K562 (cell line): Measurements from ENCODE around the gene MDC1. TPM values are rescaled to one million over a fixed set of nuclear protein-coding genes. Genes with fewer than 3 reads are reported as not detected.

Source experiments
- ARID2 ChIP-seq: fragments of 450-650 bp; IDR thresholded peaks from 2 replicates; pipeline ENCODE4 v1.6.1; 2017; ENCODE audit warnings: antibody characterized with exemption, mild to moderate bottlenecking
- CEBPB ChIP-seq: fragments of 450-650 bp; IDR thresholded peaks from 2 replicates; pipeline ENCODE4 v1.6.1; 2016; ENCODE audit warnings: missing genetic modification characterization, missing compliant biosample characterization
- E2F6 ChIP-seq, 2 experiments: IDR thresholded peaks; 2 replicates each; pipeline ENCODE4 v1.6.1; 2011; ENCODE audit warnings: borderline replicate concordance in 1 of 2, control low read depth in 1 of 2, low read depth in 1 of 2, low read length in 1 of 2, mild to moderate bottlenecking in 1 of 2, mixed read lengths in 1 of 2, moderate library complexity in 1 of 2; ENCODE audit not compliant: insufficient read depth in 1 of 2, insufficient read length in 1 of 2, poor library complexity in 1 of 2, severe bottlenecking in 1 of 2; ENCODE audit errors: extremely low read depth in 1 of 2
- FIP1L1 ChIP-seq: fragments of 200-400 bp; formaldehyde crosslinking; IDR thresholded peaks from 2 replicates; pipeline ENCODE4 v1.6.1; 2018; ENCODE audit warnings: mild to moderate bottlenecking, low read depth, low read length; ENCODE audit not compliant: poor library complexity, severe bottlenecking
- GATA2 ChIP-seq: sonication (generic); formaldehyde crosslinking; IDR thresholded peaks from 2 replicates; pipeline ENCODE4 v1.4.0; 2020; ENCODE audit warnings: mild to moderate bottlenecking, missing genetic modification reagents
- HDAC1 ChIP-seq, 2 experiments: fragments of 450-650 bp; IDR thresholded peaks; 2 replicates each; pipeline ENCODE4 v1.6.1; 2016 to 2017; ENCODE audit warnings: inconsistent platforms in 1 of 2, mild to moderate bottlenecking in 1 of 2, moderate library complexity in 1 of 2
- HNRNPH1 ChIP-seq: fragments of 200-400 bp; formaldehyde crosslinking; optimal IDR thresholded peaks from 2 replicates; pipeline ENCODE3; 2017; ENCODE audit warnings: low read depth, mild to moderate bottlenecking, low read length, moderate library complexity
- LCOR ChIP-seq: sonication (generic); formaldehyde crosslinking; IDR thresholded peaks from 2 replicates; pipeline ENCODE4 v1.8.0; 2022; ENCODE audit warnings: mild to moderate bottlenecking, missing genetic modification reagents
- MAFG ChIP-seq: fragments of 450-650 bp; conservative IDR thresholded peaks from 2 replicates; pipeline ENCODE4 v1.6.1; 2016; ENCODE audit warnings: missing genetic modification characterization, missing compliant biosample characterization
- MEIS2 ChIP-seq: fragments of 450-650 bp; IDR thresholded peaks from 2 replicates; pipeline ENCODE4 v1.6.1; 2014; ENCODE audit warnings: mild to moderate bottlenecking; ENCODE audit not compliant: partially characterized antibody
- NCOA4 ChIP-seq: fragments of 450-650 bp; IDR thresholded peaks from 2 replicates; pipeline ENCODE4 v1.6.1; 2018; ENCODE audit warnings: mild to moderate bottlenecking; ENCODE audit not compliant: partially characterized antibody
- NCOA6 ChIP-seq: fragments of 450-650 bp; IDR thresholded peaks from 2 replicates; pipeline ENCODE4 v1.6.1; 2017; ENCODE audit warnings: mild to moderate bottlenecking
- NFIX ChIP-seq: fragments of 250-450 bp; sonication (Bioruptor Pico); IDR thresholded peaks from 2 replicates; pipeline ENCODE4 v1.4.0; 2020; ENCODE audit warnings: low read depth, mild to moderate bottlenecking, moderate library complexity
- POLR2A ChIP-seq: fragments of 450-650 bp; conservative IDR thresholded peaks from 2 replicates; pipeline ENCODE4 v1.6.1; 2016
- PRMT5 ChIP-seq: sonication (generic); formaldehyde crosslinking; IDR thresholded peaks from 2 replicates; pipeline ENCODE4 v1.5.0; 2020; ENCODE audit warnings: missing genetic modification reagents
- RBM22 ChIP-seq: fragments of 200-400 bp; formaldehyde crosslinking; IDR thresholded peaks from 2 replicates; pipeline ENCODE4 v1.6.1; 2018; ENCODE audit warnings: low read length, low read depth; ENCODE audit not compliant: poor library complexity, severe bottlenecking
- RFX1 ChIP-seq: fragments of 450-650 bp; IDR thresholded peaks from 2 replicates; pipeline ENCODE4 v1.6.1; 2016; ENCODE audit warnings: mild to moderate bottlenecking, moderate library complexity
- SAFB2 ChIP-seq: fragments of 200-400 bp; formaldehyde crosslinking; IDR thresholded peaks from 2 replicates; pipeline ENCODE4 v1.6.1; 2018; ENCODE audit warnings: borderline replicate concordance, low read length, low read depth, moderate library complexity; ENCODE audit not compliant: severe bottlenecking
- SIRT6 ChIP-seq: IDR thresholded peaks from one replicate; pipeline ENCODE4 v1.6.1; 2012; ENCODE audit warnings: low read depth, mild to moderate bottlenecking, control low read depth, inconsistent platforms, low read length, moderate library complexity
- SMAD1 ChIP-seq: fragments of 150-350 bp; IDR thresholded peaks from 2 replicates; pipeline ENCODE4 v1.6.1; 2014; ENCODE audit warnings: low read length, low read depth; ENCODE audit not compliant: partially characterized antibody
- SRSF1 ChIP-seq: fragments of 200-400 bp; formaldehyde crosslinking; IDR thresholded peaks from 2 replicates; pipeline ENCODE4 v1.6.1; 2017; ENCODE audit warnings: mild to moderate bottlenecking, low read depth, low read length, moderate library complexity
- SUPT5H ChIP-seq: fragments of 450-650 bp; IDR thresholded peaks from 2 replicates; pipeline ENCODE4 v1.6.1; 2016
- ZBTB12 ChIP-seq: fragments of 250-450 bp; sonication (Bioruptor Pico); IDR thresholded peaks from 2 replicates; pipeline ENCODE4 v1.4.0; 2020
- ZBTB5 ChIP-seq: fragments of 450-650 bp; IDR thresholded peaks from 2 replicates; pipeline ENCODE4 v1.6.1; 2017; ENCODE audit warnings: antibody characterized with exemption
- ZNF165 ChIP-seq: fragments of 250-450 bp; sonication (Bioruptor Pico); IDR thresholded peaks from 2 replicates; pipeline ENCODE4 v1.4.0; 2020; ENCODE audit warnings: borderline replicate concordance
- ZNF253 ChIP-seq: fragments of 250-450 bp; sonication (Bioruptor Pico); conservative IDR thresholded peaks from 2 replicates; pipeline ENCODE4 v1.6.1; 2021; ENCODE audit warnings: mild to moderate bottlenecking
- polyA plus RNA-seq, 8 experiments: library from polyadenylated mRNA; depleted of rRNA in 4 of 8; stranded (reverse) in 5 of 8; unstranded in 3 of 8; fragments of >200 nt; fragmentation: Nextera tagmentation in 2 of 8; fragmentation: Illumina TruSeq in 1 of 8; extraction: Ambion mirVana in 2 of 8; extraction: Trizol in 1 of 8; gene quantifications; 2 replicates each; pipeline versions ENCODE4 v1.2.1 to v1.2.3, GENCODE V29; 2011 to 2014; ENCODE audit warnings: inconsistent platforms in 1 of 8, missing spikeins in 1 of 8
- total RNA-seq, 7 experiments: library from RNA; depleted of rRNA in 6 of 7; stranded (reverse); fragments of >200 nt in 6 of 7; fragmentation: Illumina TruSeq in 2 of 7; extraction: Trizol in 2 of 7; gene quantifications; 2 replicates each; pipeline versions ENCODE4 v1.2.1 to v1.2.3, GENCODE V29; 2011 to 2021; ENCODE audit warnings: low replicate concordance in 1 of 7

Gene MDC1
- total and polyA plus RNA-seq, 9 of the 15 experiments (the other 6 are each of a cell fraction or from before 2014, with no cell fraction given): 8.2 to 114 (median 20.0) TPM

- TF ChIP-seq CEBPB (tag) (peak; percentile 97), FIP1L1 (no peak), LCOR (peak; percentile 82), E2F6 (IDR thresholded peaks at IDR 0.05; ENCODE audit: borderline replicate concordance in 1 of 2, extremely low read depth in 1 of 2, insufficient read depth in 1 of 2, insufficient read length in 1 of 2, low read depth in 1 of 2, low read length in 1 of 2, poor library complexity in 1 of 2, severe bottlenecking in 1 of 2) (peak; percentile 93 to 95), ZBTB5 (no peak), MAFG (tag) (peak; percentile 97), RFX1 (no peak), GATA2 (no peak), POLR2A (peak; percentile 99), SAFB2 (no peak), NFIX (CRISPR knock-in tag) (no peak), ZNF253 (CRISPR knock-in tag) (no peak), ZBTB12 (peak; percentile 40; the same call in 1 of the 2 replicates), NCOA6 (no peak), ZNF165 (CRISPR knock-in tag) (no peak), SRSF1 (no peak), PRMT5 (CRISPR knock-in tag) (no peak), SUPT5H (peak; percentile 99), RBM22 (no peak), SMAD1 (peak; percentile 85), NCOA4 (no peak), MEIS2 (peak; percentile 86), ARID2 (no peak), HDAC1 (IDR thresholded peaks at IDR 0.05) (peak in 1 of 2 experiments; percentile 71; a peak in 1 of 4 replicates), HNRNPH1 (no peak), SIRT6 (no peak)
Measured at GRCh38 chr6:30719791-30720737, 3.0 kb upstream of the MDC1 start, which contains the start of gene TUBB (continued).
